CD4-positive, alpha-beta T cell treated with Interleukin-1 beta for 1 hour (primary cell): ENCODE measurements around the gene PLEKHG4B.

ENCODE experiments used
- DNase-seq, 2 donors: peaks; one replicate each; pipeline ENCODE4 v3.0.0-alpha.2; 2020 to 2022

PLEKHG4B gene

DNA sequence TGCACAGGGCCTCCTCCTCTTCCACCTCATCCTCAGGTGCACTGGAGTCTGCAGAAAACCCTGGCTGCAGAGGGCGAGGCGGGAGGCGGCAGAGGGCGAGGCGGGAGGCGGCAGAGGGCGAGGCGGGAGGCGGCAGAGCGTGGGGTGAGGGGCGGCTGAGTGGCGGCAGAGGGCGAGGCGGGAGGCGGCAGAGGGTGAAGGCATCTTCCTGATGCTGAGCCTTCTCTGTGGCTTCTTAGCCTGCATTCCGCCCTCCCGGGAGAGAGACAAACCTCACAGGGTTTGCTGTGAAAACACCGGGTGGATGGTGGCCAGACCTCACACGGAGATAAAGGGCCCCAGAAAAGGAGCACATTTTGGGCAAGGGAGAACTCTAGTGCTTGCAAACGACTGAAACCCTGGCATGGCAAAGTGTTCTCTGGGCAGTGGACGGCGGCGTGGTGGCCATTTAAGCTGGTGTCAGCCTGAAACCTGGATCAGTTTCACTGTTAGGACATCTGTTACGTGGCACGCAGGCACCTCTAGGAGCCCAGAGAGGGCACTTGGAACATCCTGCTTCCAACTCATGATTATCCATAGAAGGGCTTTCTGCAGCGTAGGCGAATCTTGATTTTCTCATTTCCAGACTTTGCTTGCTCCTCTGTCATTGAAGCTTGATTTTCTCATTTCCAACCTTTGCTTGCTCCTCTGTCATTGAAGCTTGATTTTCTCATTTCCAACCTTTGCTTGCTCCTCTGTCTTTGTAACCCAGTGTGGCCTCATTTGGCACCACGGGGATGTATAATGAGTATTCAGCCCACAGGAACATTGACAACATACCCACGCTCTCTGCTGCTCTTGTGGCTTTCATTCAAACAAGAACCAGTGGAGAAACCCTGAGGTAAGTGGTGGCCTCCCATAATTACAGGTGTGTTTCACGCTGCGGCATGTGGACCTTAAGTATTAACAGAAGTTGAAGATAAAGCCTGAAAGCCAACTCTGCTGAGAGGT, 16.3 kb upstream of the PLEKHG4B start:
- no peak for DNase-seq

DNA sequence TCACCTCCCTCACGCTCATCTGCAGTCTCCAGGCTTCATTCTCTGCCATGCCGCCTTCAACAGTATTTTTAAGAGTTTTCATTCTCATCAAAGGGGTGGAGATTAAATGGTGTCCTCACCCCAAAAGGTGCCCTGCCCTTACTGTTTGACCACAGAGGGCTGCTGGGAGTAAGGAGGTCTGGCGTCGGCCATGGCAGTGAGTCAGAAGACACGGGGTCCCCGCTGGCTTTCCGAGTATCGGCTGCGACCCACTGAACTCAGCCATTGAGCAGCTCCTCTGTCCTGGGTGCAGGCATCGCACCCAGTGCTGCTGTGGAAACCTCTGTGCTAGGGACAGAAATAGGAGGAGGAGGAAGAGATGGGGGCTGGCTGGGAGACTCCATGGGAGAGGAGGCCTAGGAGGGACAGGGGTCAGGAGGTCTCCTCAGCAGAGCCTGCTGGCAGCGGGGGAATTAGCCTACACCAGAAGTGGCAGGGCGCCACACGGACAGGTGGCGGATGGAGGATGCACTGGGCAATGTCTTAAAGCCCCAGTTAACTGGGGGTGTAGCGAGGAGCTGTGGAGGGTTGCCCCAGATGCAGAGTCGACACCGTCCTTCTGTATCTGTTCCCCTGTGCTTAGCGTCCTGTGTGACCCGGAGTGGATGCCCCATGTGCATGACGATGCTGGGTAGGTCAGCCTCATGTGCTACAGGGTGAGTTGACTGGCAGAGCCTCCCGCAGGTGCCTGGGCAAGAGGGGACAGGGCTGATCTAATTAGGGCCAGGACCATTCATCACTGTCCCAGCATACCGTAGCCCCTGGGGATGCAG, 15.4 kb upstream of the PLEKHG4B start:
- DNase-seq = no peak

DNA sequence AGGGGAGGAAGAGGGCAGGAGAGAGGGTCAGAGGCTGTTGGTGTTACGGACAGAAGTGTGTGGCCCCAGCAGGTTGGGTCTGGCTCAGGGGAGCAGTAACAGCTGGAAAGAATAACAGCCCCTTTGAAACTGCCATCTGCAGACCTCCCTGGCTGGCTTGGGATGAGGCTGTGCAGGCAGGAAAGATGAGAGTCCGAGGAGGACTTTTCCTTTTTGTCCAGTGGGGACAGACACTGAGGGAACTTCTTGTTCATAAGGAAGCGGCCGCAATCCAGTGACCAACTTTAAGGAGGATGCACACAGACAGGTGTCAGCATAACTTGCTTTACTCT, 14.8 kb upstream of the PLEKHG4B start:
- DNase-seq = no peak

DNA sequence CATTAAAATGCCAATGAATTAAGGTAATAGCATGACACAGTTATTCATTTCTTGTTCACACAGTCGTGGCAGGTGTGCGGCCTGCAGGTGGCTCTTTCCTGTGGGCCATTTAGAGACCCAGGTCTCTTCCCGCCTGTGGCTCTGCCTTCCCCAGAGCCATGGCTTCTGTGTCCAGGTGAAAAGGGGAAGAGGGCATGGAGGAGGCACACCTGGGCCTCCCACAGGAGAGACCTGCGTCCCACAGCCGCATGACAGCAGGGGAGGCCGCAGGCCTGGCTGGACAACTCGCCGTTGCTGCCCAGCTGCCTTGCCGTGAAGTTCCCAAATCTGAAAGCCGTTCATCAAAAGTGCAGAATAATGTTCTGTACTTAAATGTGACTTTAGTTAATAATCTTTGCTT, 14.4 kb upstream of the PLEKHG4B start:
- DNase-seq = no peak

DNA sequence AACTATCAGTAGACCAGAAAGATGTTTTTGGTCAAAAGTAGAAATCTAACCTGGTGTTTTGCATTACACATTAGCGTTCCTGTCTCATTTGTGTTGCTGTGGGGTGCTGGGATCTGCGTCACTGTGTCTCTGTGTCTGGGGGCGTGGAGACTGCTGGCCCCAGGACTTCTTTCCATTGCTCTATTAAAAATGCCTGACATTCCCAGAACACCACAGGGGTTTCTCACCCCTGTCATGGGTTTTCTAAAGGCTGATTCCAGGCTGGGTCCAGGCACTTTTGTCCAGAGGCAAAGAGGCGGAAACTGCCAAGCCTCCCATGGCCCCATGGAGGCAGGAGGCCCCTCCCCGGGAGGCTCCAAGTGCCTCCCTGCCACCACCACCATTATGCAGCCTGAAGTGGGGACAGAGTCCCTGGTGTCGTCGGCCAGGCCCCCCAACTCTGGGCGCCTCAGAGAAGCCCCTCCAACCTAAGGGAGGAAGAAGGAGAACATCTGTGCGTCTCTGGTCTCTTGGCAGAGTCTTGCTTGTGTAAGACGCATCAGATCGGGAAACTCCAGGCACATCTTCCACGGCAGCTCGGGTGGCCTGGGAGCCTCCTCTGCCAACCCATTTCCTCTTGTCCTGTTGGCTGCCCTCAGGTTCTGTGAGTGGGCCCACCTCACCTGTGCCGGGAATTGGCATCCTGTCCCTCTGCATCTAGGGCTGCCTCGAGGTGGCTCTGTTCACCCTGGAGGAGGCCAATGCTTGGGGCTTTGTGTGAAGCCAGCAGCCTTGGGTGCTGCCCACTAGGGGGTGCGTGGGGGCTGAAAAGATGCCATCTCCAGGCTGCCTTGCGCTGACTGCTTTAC, 13.8 kb upstream of the PLEKHG4B start:
- DNase-seq = no peak

DNA sequence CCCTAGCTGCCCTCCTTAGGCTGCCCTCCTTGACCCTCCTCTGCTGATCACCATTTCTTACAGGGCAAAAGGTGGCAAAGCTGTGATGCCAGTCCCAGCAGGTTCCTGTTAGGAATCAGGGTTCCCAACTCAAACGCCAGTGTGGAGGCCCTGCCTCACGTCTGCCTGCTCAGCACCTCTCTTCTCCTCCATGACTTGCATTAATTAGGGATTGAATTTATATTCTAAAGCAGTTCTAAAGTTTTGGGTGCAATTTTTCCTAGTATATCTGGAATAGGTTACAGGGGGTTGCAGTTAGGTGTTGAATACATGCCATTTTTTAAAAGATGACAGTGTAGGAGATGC, 13.2 kb upstream of the PLEKHG4B start:
- DNase-seq = no peak

DNA sequence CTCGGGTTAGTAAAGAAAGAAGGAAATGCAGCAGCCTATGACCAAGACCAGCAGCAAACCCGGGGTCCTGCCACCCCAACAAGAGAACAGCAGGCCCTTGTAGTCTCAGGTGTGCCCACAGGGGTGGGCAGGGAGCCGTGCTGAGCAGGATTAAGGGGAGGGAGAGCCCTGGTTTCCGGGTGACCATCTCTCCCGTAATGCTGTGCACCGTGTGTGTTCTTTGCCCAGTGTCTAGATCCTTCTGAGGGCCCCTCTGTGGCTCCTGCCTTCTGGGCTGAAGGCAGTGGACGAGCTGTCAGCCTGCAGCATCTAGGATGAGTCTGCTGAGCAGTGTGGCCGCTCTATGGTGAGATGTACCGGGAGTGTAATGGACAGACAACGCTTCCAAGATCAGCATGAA, 12.7 kb upstream of the PLEKHG4B start:
- DNase-seq = no peak

DNA sequence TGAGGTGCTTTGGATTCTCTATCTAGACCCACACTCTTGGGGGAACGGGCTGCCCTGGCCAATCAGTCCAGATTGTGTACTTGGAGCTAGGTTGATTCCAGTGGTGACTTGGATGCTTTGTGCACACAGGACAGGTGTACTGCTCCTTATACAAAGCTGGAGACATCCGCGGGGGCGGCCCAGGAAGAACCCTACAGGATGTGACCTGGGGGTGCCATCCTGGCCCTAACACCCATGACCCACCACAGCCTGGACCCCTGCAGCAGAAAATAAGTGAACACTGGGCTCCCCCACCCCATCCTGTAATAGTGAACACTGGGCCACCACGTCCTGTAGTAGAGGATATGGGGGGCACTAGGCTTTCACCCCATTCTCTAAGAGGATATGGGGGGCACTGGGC, 12.1 kb upstream of the PLEKHG4B start:
- no peak for DNase-seq

DNA sequence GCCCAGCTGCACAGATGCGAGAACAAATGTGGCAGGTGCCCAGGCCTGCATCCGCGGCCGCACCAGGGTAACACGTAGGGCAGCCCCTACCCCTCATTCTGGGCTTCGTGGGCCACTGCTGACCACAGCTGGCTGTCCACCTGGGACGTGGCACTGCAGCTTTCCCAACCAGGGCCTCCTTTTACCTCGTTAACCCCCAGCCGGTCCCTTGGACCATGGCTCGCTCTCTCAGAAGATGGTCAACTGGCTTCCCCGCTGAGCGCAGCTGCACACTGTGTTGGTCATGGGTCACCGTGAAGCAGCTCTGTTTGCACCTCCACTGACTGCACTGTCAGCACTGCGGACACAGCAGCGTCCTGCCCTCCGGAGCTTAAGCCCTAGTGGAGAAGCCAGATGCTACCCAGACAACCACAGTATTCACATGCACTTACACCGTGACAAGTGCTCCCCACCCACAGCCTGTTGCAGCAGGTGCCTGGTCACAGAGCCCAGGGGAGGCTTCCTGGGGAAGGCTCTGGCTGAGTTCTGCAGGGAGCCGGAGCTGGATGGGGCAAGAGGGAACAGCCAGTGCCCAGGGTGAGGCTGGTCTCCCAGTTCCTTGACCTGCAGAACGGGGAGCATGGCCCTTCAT, 10.5 kb upstream of the PLEKHG4B start:
- no peak for DNase-seq

DNA sequence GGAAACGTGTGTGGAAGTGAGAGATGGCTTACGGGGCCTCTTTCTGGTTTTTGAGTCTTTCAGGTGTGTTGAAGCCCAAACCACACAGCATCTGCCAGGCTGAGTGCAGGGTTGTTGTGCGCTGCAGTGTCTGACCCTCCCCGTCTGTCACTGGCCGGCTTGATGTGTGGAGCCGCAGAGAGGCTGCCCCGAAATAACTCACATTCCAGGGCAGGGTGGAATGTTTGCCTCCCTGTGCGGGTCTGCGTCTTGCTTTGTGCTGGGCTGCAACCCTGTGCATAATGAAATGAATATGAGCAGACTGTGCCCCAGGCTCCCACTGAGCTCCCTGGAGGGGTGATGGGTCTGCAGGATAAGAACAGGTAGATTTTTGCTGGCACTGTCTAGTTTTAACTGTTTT, 9.9 kb upstream of the PLEKHG4B start:
- no peak for DNase-seq

DNA sequence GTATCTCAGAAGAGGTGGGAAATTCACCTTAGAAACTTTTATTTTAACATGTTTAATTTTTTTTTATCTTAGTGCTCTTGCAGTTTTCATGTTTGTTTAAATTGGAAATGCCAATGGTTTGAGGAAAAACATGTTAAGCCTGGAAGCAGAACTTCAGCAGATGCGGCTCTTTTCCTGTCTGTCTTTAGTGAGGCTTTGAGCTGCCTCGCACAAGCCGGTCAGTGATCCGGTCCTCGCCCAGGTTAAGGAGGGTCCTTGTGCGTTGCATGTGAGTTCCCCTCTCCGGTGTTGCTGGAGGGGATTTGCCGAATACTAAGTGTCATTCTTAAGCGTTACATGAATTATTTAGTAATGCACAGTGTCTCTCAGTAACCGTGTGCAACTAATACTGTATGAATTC, 9.4 kb upstream of the PLEKHG4B start:
- DNase-seq = no peak

DNA sequence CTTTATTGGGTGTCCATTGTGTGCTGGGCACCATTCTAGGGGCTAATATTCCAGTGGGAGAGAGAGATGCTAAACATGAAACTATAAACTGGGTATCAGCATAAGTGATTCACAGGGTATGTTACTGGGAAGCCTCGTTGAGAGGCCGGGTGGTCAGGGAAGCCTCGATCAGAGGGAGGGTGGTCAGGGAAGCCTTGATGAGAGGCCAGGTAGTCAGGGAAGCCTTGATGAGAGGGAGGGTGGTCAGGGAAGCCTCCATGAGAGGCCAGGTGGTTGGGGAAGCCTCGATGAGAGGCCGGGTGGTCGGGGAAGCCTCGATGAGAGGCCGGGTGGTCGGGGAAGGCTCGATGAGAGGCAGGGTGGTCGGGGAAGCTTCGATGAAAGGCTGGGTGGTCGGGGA, 8.9 kb upstream of the PLEKHG4B start:
- DNase-seq = no peak

DNA sequence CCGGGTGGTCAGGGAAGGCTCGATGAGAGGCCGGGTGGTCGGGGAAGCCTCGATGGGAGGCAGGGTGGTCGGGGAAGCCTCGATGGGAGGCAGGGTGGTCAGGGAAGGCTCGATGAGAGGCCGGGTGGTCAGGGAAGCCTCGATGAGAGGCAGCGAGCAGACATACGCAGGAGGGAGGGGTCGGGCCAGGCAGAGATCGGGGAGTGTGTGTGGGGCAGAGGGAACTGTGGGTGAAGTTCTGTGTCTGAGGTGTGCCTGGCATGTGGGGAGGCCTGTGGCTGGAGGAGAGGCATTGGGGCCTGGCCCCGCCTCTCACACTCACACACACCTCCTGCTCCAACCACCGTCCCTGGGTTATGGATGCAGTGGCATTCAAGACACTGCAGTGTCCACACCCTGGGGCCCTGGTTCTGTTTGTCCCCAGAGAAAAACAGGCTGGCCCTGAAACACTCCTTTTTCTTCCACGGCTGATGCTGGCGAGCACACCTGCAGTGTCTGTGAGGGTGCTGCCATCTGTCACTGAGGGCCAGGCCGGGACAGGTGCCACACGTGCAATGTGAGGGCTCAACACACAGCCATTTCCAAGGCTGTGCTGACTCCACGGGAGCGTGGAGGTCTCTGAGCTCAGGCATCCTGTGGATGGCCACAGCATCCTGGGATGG, 6.5 kb upstream of the PLEKHG4B start:
- no peak for DNase-seq

DNA sequence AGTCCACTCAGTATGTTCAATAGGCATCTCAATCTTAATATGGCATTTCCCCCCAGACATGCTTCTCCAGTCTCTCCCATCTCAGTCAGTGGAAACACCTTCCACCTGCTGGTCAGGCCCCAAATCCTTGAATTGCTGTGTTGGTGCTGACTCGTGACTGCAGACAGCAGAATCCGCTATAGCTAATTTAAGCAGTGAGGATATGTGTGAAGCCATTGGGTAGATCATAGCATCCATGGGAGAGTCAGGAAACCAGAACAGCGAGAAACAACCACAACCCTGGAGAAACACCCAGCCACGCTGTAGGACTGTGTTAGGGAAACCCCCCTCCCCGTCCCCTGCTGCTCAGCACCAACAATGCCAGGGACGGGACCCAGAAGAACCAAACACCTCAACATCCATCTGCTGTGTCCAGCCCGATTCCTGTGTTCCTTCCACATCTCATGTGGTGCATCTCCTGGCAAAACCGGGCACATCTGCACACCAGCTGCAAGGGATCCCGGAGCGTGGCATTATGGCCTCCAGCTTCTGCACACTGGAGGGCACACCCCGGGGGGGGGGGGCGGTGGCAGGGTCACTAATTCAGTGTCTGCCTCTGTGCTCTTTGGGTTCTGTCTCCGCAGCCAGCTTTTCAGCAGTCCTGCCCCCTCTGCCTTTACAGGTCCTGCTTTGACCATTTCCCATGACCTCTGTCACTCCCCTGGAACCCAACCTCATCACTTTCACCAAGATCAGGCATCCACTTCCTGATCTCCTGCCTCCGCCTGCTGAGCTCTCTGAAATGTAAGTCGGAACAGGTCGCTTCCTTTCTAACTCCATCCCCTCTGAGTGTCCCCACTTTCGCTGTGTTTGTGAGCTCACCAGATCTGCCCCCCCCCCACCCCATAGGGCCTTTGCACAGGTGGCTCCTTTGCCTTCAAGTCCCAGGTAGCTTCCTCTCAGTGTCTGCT, 2.4 kb upstream of the PLEKHG4B start:
- no peak for DNase-seq

DNA sequence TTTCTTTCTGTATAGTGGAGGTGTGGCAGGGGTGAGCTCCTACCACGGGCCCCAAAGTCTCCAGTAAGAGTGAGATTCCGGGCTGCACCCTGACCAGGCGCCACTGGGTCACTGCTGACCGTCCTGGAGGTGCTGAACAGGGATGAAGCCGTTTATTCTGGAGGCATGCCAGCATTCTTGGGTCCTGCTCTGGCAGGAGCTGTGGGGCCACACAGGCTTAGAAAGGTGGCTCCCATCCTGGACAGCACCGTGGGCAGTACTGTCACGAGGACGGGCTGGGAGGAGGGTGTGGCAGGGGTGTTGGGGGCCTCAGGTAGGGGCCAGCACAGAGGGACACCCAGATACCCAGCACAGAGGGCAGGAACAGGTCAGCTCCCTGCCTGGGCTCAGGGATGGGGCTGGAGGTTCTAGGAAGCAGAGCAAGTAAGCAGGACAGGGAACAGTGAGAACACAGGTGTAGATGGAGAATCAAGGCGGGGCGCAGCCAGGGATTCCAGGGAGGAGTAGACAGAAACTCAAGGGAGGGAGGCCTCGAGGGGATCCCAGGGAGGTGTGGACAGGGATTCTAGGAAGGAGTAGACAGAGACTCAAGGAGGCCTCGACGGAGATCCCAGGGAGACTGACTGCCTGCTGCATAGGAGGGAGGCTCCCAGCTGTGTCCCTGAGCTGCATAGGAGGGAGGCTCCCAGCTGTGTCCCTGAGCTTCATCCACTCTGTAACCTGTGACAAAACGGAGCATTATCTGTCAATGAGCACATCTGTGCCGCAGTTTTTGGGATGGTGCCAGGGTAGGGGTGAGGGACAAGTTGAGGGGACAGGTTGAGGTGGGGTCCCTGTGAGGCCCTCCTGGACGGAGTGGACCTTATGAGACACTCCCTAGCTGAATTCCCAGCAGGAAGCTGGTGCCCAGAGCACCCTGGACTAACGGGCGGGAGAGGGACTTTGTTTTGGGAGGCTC, 1.1 kb upstream of the PLEKHG4B start:
- DNase-seq = no peak

DNA sequence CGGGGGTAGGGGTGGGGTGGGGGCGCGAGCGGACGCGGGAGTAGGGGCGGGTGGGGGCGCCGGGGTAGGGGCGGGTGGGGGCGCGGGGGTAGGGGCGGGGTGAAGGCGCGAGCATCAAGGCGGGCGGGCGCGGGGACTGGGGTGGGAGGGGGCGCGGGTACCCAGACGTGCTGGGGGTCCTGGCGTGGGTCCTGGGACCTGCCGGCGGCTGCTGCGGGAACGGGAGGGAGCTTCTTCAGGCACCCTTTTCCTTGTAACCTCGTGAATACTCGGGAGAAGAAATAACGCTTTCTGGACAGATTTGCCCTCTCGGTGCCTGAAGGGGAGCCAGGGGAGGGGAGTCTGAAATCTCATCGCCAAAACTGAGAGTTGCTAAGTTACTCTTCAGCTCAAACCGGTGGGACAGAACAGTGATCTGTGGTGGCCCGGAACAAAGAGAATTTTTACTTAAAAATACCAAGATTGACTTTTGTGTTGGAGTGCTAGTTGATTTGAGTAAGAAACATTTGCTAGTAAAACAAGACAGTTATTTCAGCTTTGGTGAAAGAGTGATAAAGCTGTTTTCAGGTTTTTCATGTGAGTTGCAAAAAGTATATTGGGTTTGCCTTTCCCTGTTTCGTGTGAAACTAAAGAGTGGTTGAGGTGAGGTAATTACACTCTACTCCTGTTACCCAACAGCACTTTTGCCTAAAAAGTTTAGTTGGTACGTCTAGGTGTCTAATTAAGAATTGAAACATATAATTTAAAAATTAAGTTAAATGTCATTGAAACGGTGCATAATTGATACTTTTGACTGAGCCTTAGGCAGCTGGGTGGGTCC, 643 bp downstream of the PLEKHG4B start:
- no peak for DNase-seq

DNA sequence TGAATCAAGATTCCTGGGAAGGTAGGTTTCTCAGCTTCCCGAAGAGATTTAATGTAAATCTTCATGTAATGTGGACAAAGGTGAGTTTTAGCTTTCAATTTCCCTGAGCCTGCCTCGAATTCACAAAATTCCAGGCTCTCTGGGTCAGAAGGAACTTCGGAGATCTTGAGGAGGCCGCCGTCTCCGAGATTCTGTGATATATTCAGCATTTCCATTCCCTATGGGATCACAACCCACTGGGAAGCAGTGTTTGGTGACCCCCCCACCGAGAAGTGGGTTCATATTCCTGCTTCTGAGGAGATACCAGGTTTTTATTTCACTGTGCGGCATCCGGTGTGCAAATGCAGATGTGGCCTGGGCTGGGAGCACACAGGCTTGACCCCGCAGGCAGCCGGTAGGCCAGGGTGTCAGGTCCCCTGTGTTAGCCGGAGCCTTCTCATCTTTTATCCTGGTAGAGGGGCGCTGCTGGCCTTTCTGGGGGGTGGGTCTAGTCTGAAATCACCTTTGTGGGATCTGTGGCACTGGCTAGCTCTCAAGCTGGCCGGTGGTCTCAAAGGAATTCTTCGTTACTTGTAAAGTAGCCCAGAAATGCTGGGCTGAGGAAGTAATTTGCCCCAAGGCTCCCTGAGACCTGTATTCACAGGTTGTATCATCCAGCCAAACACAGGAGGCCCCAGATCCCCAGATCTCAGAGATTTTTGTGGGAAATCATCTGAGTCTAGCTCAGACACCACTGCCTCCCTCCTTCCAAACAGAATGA, 1.4 kb downstream of the PLEKHG4B start:
- no peak for DNase-seq
